GM12891 (cell line): ENCODE measurements around the gene PCARE.
A peak's percentile ranks its signal among the peaks of the same experiment; 100 is the strongest.
"Not testable (repeated sequence)": the region's sequence is repeated elsewhere in the genome, so short reads cannot be mapped to it uniquely, and the experiment has no call there.

ENCODE experiments used
- DNase-seq: peaks from one replicate; pipeline ENCODE4 v3.0.0; 2011; ENCODE audit warnings: low spot score; ENCODE audit not compliant: insufficient read length
- FAIRE-seq: peaks from 2 replicates; lab custom pipeline; 2011; peaks lifted over from hg19 to GRCh38; lab: Jason Lieb, UNC
- PAX5 ChIP-seq: IDR thresholded peaks from 2 replicates; pipeline ENCODE4 v1.6.1; 2011; ENCODE audit warnings: low read length, moderate library complexity, mild to moderate bottlenecking; ENCODE audit not compliant: insufficient read depth, severe bottlenecking
- POLR2A ChIP-seq: IDR thresholded peaks from 2 replicates; pipeline ENCODE4 v1.6.1; 2011; ENCODE audit warnings: low read depth, low read length, control low read depth
- POLR2AphosphoS5 ChIP-seq: IDR thresholded peaks from 2 replicates; pipeline ENCODE4 v1.6.1; 2011; ENCODE audit warnings: low read depth, low read length, control low read depth
- POU2F2 ChIP-seq: IDR thresholded peaks from 2 replicates; pipeline ENCODE4 v1.6.1; 2011; ENCODE audit warnings: low read depth, mild to moderate bottlenecking, control low read depth, low read length, moderate library complexity
- SPI1 ChIP-seq: IDR thresholded peaks from 2 replicates; pipeline ENCODE4 v1.6.1; 2011; ENCODE audit warnings: low read depth, low read length, control low read depth
- TAF1 ChIP-seq: IDR thresholded peaks from 2 replicates; pipeline ENCODE4 v1.6.1; 2011; ENCODE audit warnings: low read depth, low read length, control low read depth

Gene PCARE

DNA sequence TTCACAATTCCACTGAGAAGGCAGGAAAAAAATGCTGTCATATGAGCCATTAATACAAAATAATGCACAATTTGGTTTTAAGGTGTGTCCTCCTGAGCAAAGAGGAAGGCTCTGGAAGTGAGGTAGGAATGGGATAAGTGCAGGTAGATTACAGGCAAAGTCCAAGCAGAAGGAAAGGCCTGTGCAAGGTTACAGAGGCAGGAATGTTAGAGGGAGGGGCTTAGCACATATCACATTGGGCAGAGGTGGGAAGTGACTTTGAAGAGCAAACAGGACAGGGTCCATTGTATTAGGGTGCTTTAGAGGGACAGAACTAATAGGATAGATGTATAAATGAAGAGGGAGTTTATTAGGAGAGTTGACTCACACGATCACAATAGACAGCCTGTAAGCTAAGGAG lies 26.2 kb upstream of the PCARE start:
- DNase-seq (no peak), FAIRE-seq (no peak)
- TF ChIP-seq POLR2AphosphoS5 = no peak
- no peak for TF ChIP-seq POLR2A
- no peak for TF ChIP-seq SPI1
- TF ChIP-seq POU2F2 = no peak
- no peak for TF ChIP-seq PAX5
- no peak for TF ChIP-seq TAF1

GRCh38 chr2:29097569-29097968 lies 23.2 kb upstream of the PCARE start:
- FAIRE-seq = no peak
- no peak for TF ChIP-seq POU2F2
- no peak for TF ChIP-seq PAX5
- no peak for TF ChIP-seq POLR2A
- no peak for DNase-seq

DNA sequence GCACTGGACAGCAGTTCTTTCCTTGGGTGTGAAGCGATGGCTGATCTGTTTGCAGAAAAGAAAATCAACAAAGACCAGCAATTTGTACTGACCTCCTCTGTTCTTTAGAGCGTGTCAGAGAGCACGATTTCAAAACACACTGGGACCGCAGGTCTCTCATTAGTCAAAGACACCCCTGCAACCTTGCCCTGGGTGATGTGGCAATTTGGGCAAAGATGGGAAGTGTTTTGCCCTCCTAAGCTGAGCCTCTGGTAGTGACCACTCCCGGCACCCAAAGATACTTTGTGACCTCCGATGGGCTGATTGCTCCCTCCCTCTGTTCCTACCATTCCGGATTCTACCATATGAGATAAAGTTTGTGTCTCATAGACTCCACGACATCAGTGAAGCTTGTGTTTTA lies 22.6 kb upstream of the PCARE start:
- DNase-seq = no peak
- no peak for FAIRE-seq
- TF ChIP-seq POLR2A = no peak
- TF ChIP-seq POU2F2 = no peak
- TF ChIP-seq PAX5 = no peak
- no peak for TF ChIP-seq TAF1
- TF ChIP-seq SPI1 = no peak
- TF ChIP-seq POLR2AphosphoS5 = no peak

DNA sequence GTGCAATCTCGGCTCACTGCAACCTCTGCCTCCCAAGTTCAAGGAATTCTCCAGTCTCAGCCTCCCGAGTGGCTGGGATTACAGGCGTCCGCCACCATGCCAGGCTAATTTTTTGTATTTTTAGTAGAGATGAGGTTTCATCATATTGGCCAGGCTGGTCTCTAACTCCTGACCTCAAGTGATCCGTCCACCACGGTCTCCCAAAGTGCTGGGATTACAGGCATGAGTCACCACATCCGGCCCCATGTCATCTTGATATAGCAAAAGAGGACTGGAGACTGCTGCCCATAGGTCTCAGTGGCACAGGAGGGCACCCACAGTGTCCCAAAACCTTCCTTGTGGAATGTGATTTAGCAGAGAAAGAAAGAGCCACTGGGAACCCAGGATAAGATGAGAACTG lies 16.0 kb upstream of the PCARE start:
- not testable (repeated sequence) for DNase-seq, FAIRE-seq

DNA sequence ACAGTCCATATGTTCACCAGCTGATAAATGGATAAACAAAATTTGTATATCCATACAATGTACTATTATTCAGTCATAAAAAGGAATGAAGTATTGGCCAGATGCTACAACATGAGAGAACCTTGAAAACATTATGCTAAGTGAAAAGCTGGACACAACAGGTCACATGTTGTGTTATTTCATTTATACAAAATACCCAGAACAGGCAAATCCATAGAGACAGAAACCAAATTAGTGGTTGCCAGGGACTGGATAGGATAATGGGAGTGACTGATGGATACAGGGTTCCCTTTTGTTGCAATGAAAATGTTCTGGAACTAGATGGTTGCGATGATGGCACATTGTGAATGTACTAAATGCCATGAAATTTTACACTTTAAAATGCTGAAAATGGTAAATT lies 10.2 kb upstream of the PCARE start:
- TF ChIP-seq POU2F2 (no peak), POLR2A (no peak), PAX5 (no peak), TAF1 (no peak), POLR2AphosphoS5 (no peak), SPI1 (no peak)
- no peak for FAIRE-seq
- DNase-seq = no peak

DNA sequence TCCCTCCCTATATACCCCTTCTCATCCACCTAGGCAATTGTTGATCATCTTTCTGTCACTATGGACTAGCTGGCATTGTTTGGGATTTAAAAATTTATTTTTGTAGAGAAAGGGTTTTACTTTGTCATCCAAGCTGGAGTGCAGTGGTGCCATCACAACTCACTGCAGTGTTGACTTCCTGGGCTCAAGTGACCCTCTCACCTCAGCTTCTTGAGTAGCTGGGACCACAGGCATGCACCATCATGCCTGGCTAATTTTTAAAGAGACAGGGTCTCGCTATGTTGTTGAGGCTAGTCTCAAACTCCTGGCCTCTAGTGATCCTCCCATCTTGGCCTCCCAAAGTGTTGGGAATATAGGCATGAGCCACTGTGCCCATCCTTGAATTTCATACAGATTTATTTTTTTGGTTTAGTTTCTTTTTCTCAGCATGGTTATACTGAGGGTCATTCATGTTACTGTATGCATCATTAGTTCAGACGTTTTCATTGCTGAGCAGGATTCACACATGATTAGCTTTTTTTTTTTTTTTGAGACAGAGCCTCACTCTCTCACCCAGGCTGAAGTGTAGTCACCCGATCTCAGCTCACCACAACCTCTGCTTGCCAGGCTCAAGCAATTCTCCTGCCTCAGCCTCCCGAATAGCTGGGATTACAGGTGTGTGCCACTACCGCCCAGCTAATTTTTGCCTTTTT lies 8.6 kb upstream of the PCARE start:
- TF ChIP-seq POLR2A (no peak), POU2F2 (no peak), SPI1 (no peak), TAF1 (no peak), PAX5 (no peak), POLR2AphosphoS5 (no peak)
- DNase-seq (no peak), FAIRE-seq (peak; percentile 58)

DNA sequence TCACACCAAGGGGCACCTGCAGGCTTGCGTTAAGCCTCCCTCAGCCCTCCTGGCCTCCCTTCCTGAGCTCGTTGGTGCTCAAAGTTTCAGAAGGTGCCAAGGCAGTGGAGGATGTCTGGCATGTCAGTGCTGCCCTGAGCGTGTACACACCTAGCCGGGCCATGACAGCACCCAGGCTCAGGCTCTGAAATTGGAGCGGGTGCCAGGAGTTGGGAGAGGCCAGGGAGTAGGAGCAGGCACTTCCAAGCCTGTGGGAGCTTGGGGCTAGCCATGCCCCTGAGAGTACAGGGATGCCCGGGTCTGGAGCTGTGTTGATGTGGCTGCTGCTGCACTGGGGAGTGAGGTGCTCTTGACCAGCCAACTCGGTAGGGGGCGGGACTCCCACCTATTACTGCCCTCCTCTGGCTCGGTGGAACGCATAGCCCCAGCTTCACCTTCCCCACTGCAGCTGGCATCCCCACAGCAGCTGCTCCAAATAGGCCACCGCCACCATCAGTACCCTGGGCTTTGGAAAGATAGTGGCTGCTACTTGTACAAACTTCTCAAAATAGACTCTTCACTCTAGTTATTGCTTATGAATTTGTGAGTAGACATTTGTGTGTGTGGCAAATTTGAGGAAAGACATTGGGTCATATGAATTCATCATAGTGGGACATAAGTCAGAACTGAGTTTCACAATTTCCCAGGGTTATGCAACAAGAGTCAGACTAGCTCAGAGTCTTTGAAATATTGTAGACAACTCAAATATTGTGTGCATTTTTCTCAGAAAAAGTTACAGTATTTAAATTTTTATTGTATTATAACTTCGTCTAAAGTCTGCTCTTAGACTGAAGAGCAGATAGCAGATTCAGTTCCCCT lies 6.8 kb upstream of the PCARE start:
- no peak for DNase-seq
- FAIRE-seq = no peak
- TF ChIP-seq POLR2A (no peak), TAF1 (no peak), POLR2AphosphoS5 (no peak), PAX5 (no peak), SPI1 (no peak), POU2F2 (no peak)

- no peak for FAIRE-seq
- TF ChIP-seq POLR2AphosphoS5 = no peak
- TF ChIP-seq TAF1 = no peak
- no peak for DNase-seq
Measured at GRCh38 chr2:29079887-29080286, 5.6 kb upstream of the PCARE start.

DNA sequence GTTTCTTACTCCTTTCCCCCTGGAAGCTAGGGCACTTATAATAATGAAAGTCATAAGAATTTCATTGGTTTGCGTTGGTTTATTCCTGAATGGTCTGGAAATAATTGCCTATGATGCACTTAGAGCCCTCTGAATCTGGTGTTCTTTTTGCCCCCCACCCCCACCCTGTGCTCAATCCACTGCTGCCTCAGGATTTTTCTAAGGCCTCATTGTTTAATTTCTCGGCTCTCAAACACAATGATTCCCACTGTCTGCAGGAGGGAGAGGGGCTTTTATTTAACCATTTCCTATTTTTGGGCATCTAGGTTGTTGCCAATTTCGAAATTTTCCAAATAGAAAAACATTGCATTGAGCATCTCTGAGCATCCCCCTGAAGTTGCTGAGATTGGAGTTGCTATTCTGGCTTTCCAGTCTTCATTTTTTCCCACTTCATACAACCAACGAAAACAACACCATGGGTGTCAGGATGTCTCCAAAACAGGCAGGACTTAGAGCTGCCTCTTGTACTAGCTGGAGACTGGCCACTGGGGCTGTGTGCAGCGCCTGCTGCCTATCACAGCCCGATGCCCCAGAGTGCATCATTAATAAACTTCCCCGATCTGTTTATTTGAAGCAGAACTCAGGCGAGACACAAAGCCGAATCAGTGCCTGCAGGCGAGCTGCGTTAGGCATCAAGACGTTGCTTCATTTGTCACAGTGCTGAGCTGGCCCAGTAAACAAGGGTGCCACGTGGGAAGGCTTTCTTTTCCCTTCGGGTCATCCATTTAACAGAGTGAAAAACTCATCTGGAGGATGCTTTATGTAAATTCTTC lies 1.8 kb upstream of the PCARE start:
- DNase-seq (no peak), FAIRE-seq (no peak)
- TF ChIP-seq POLR2AphosphoS5 = no peak
- no peak for TF ChIP-seq POLR2A
- TF ChIP-seq PAX5 = no peak
- no peak for TF ChIP-seq TAF1
- no peak for TF ChIP-seq SPI1
- no peak for TF ChIP-seq POU2F2
